SK-N-DZ (cell line): ENCODE results near the gene IL17D.
"Not testable (repeated sequence)": the region's sequence is repeated elsewhere in the genome, so short reads cannot be mapped to it uniquely, and the experiment has no call there.

Experiments used
- DNase-seq: peaks from one replicate; pipeline ENCODE4 v3.0.0-alpha.2; 2015; ENCODE audit warnings: low spot score

Gene IL17D

DNA sequence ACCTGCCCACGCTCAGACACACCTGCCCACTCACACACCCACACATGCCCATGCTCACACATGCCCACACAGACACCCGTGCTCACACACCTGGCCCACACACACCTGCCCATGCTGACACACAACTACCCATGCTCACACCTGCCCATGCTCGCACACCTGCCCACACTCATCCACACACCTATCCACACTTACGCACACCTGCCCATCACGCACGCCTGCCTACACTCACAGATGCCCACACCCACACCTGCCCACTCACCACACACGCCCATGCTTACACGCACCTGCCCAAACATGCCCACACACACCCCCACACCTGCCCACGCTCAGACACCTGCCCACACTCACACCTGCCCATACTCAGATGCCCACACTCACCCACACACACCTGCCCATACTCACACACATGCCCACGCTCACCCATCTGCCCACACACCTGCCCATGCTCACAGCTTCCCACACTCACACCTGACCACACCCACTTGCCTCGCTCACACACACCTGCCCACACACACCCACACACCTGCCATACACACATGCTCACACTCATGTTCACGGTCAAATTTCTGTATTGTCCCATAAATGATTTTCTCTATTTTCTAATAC is 15.6 kb downstream of the IL17D start:
- DNase-seq = no peak

DNA sequence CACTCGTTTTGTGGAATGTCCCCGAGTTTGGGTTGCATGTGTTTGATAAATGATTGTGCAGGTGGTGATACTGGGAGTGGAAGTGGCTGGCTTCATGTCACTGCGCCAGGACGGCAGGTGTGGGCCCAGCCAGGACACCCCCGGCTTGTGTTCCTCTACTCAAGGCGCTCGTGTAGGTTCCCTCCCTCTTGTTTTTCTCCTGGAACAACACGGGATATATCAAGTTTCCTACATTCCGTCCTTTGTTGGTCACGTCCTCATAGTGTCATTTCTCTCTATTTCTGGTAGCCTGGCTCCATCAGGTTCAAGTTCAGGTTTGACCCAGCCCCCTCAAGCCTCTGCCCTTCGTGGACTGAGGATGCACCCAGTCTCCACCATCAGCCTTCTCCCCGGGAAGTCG is 16.3 kb downstream of the IL17D start:
- DNase-seq = no peak

DNA sequence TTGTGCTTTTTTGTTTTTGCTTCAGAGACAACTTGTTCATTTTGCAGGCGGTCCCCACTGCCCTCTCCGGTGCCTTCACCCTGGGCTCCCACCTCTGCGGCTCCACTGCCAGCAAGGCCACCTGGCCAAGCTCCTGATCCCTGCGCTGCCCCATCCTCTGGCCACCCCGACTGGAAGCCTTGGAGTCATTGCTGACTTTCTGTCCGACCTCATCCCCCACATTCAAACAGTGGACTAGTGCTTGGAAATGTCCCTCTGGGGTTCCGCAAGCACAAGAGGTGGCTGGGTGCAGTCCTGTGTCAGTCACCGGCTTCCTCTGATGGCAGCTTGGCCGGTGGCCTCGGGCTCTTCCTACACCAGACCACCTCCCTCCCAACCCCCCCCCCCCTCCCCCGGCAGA is 17.0 kb downstream of the IL17D start:
- DNase-seq = no peak

DNA sequence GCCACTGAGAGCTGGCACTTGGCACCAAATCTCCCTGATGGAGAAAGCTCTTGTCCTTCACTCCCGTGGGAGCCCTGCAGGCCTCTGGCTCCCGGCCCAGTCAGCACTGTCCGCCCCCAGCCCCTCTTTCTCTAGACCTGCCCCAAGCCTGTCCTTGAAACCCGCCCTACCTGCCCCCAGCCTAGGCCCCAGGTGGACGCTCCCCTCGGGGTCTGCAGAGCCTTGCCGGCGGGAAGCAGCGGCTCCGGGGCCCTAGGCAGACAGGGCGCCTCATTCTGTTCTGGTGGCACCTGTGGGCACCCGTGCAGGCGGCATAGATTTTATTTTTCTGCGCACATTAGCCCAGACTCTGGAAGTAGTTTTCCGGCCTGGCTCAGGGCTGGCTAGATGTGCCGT is 17.6 kb downstream of the IL17D start:
- DNase-seq = no peak

DNA sequence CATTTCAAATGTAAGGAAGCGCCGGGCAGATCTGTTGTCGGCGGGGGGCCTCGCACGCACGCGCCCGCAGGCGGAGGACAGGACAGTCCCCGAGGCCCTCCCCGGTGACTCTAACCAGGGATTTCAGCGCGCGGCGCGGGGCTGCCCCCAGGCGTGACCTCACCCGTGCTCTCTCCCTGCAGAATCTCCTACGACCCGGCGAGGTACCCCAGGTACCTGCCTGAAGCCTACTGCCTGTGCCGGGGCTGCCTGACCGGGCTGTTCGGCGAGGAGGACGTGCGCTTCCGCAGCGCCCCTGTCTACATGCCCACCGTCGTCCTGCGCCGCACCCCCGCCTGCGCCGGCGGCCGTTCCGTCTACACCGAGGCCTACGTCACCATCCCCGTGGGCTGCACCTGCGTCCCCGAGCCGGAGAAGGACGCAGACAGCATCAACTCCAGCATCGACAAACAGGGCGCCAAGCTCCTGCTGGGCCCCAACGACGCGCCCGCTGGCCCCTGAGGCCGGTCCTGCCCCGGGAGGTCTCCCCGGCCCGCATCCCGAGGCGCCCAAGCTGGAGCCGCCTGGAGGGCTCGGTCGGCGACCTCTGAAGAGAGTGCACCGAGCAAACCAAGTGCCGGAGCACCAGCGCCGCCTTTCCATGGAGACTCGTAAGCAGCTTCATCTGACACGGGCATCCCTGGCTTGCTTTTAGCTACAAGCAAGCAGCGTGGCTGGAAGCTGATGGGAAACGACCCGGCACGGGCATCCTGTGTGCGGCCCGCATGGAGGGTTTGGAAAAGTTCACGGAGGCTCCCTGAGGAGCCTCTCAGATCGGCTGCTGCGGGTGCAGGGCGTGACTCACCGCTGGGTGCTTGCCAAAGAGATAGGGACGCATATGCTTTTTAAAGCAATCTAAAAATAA is 18.2 kb downstream of the IL17D start:
- no peak for DNase-seq

DNA sequence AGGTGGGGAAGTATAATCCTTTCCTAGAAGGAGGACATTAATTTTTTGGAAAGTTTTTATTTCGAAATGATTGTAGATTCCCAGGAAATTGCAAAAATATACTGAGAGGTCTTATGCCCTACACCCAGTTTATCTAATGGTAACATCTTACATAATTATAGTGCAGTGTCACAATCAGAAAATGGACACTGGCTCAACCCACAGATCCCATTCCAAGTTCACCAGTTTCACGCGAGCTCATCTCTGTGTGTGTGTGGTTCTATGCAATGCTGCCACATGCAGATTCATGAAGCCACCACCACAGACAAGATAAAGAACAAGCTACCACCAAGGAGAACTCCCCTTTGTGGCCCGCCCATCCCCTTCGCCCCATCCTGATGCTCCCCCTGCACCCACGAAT is 24.4 kb downstream of the IL17D start:
- DNase-seq = no peak

DNA sequence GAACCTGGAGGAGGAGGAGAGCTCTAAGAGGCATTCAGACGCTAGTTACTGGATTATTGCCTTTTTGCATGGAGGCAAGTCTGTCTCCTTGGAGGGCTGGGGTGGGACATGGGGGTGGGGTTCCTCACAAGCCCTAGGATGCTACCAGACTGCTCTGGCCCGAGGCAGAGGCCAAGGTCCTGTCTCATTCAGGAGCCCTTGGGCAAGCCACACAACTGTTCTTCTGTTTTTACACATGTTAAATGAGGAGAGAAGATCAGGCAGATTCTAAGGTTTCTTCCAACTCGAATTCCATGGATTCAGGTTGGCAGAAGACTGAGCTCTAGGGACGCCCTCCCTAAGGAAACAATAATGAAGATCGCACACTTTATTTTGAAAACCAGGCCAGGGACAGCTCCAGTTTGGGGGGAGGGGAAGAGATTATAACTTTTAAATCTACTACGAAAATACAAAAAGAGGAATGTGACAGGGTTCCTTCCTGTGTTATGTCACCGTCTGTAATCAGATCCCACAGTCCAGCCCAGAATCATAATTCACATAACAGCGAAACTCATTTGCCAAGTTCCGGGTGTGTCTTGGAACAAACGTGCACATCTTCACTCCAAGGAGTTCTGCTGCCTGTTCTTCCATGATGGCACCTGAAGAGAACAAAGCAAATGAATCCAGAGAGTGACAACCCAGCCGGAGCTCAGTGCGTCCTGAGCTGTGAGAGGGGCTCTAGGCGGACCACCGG is 25.2 kb downstream of the IL17D start:
- no peak for DNase-seq

DNA sequence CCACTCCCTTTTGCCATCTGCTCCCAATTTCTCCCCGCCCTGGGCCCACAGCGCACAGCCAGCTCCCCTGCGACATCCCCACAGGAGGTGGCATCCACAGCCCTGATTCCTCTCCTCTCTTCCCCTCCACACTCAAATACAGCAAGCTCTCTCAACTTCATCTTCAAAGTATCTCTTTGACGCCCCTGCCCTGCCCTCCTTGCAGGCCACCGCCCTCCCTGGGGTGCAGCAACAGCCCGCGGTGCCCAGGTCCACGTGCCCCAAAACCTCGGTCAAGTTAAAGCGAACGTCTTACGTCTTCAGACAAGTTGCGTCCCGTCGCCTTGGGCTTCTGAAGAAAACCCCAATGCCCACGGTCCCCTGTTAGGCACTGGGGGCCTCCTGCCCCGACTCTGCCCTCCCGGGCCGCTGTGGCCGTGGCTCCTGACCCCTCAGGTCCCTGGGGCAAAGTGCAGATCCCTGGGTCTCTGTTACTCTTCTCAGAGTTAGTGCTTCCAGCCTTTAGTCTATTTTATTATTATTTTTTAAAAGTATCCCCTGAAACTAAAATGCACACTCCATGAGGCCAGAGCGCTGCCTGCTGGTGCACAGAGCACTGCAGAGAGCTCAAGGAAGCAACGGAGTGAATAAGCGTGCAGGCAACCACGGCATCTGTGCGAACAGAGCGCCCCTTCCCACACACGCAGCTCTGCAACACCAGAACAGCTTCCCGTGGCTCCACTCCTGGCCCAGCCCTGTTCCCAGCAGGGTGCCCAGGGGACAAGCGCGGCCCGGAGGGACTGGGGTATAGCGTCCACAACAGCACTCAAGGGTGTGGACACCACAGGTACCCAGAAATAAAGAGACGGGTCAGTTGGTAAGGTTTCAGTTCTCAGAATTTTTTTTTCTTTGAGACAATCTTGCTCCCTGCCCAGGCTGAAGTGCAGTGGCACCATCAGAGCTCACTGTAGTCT is 26.4 kb downstream of the IL17D start:
- DNase-seq = no peak

DNA sequence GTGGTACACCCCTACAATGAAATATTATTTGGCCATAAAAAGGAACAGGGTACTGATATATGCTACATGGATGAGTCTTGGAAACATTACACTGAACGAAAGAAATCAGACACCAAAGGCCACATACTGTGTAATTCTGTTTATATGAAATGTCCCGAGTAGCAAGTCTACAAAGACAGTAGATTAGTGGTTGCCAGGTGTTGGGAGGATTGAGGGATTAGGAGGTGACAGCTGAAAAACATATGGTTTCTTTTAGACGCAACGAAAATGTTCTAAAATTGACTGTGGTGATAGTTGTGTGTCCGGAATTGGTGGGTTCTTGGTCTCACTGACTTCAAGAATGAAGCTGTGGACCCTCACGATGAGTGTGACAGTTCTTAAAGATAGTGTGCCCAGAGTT is 35.1 kb downstream of the IL17D start:
- DNase-seq = no peak

DNA sequence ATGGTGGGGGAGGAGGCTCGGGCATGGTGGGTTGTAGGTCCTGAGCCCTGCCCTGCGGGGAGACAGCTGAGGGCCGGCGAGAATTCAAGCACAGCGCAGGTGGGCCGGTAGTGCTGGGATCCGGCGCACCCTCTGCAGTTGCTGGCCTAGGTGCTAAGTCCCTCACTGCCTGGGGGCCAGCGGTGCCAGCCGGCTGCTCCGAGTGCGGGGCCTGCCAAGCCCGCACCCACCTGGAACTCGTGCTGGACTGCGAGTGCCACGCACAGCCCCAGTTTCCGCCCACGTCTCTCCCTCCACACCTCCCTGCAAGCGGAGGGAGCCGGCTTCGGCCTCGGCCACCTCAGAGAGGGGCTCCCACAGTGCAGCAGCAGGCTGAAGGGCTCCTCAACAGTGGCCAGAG is 36.5 kb downstream of the IL17D start:
- DNase-seq = no peak

DNA sequence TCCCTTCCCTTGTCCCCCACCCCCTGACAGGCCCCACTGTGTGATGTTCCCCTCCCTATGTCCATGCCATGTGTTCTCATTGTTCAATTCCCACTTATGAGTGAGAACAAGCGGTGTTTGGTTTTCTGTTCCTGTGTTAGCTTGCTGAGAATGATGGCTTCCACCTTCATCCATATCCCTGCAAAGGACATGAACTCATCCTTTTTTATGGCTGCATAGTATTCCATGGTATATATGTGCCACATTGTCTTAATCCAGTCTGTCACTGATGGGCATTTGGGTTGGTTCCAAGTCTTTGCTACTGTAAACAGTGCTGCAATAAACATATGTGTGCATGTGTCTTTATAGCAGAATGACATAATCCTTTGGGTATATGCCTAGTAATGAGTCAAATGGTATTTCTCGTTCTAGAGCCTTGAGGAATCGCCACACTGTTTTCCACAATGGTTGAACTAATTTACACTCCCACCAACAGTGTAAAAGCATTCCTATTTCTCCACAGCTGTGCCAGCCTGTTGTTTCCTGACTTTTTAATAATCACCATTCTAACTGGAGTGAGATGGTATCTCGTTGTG is 40.4 kb downstream of the IL17D start:
- DNase-seq = not testable (repeated sequence)

DNA sequence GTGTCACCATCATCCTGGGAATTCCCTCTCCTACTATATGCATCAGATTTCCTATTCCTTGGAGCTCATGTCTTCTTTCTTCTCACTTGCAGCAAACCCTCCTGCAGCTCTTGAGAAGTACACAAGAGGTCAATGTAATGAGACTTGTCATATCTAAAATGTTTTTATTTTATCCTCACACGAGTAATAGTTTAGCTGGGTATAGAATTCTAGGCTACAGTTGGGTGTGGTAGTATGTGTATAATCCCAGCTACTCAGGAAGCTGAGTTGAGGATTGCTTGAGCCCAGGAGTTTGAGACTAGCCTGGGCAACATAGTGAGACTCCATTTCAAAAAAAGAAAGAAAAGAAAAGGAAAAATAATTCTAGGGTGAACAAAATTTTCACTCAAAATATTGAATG is 45.9 kb downstream of the IL17D start:
- no peak for DNase-seq

DNA sequence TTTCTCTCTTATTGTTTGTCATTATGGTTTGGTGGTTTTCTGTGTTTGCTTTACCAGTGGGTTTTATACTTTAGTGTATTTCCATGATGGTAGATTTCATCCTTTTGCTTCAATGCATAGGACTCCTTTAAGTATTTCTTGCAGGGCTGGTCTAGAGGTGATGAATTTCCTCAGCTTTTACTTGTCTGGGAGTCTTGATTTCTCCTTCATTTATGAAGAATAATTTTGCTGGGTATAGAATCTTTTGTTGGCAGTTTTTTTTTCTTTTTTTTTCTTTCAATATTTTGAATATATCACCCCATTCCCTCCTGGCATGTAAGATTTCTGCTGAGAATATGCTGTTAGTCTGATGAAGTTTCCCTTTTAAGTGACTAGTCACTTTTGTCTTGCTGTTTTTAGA is 50.5 kb downstream of the IL17D start:
- no peak for DNase-seq

DNA sequence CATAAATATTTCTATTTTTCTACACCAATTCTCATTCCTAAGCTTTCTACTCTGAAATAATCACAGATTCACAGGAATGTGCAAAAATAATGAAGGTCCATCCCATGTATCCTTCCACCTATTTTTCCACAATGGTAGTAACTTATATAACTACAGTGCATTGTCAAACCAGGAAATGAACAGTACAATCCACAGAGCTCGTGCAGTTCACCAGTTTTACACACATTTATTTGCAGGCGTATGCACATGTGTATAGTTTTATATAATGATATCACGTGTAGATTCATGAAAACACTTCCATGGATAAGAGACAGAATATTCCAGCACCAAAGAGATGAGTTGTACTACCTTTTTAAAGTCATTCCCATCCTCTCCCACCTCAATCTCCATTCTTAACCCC is 57.4 kb downstream of the IL17D start:
- no peak for DNase-seq

DNA sequence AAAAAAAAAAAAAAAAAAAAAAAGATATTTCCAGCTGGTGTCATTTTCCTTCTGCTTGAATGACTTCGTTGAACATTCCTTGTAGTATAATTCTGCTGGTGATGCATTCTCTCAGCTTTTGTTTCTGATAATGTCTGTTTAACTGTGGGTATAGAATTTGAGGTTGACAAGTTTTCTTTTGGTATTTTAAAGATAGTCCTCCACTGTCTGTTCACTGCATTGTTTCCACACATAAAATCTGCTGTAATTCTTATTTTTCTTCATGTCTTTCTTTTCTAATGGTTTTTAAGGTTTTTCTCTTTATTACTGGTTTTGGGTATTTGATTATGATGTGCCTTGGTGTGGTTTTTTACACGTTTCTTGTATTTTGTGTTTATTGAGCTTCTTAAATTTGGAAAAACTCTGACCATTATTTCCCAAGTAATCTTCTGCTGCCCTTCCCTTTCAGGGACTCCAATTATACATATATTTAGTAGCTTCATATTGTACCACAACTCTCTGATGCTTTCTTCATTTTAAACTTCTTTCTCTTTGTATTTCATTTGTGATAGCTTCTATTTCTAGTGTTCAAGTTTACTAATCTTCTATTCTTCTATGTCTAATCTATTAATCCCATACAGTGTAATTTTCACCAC is 63.9 kb downstream of the IL17D start:
- DNase-seq = no peak

DNA sequence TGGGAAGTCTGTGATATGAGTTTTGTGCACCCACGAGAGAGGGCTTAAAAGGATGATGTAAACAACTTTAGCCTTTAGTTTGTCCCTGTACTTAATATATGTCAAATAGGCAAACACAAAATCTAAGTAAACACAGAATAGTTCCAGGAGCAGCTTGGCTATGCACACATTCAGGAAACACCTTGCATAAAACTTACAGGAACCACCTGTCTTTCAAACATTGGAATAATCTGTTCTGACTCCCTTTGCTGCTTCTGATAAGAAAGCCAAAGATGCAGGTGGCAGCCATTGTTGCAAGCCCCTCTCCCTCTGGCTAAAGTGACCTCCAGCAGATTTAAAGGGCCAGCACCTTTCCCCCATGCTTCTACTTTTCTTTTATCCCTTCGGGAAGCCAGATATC is 65.6 kb downstream of the IL17D start:
- no peak for DNase-seq

DNA sequence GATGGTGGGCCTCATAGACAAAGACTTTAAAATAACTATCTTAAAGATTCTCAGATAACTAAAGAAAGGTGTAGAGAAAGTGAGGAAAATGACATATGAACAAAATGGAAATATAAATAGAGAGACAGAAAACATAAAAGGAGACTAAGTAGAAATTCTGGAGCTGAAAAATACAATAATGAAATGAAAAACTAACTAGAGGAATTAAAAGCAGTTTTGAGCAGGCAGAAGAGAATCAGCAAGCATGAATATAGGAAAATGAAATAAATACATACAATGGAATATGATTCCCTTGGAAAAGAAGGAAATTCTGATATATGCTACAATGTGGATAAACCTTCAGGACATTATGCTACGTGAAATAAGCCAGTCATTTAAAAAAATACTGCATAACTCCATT is 66.3 kb downstream of the IL17D start:
- DNase-seq = no peak
